Occipital lobe (tissue), 2 donors: ENCODE data around the gene MPHOSPH8. TPM values are rescaled to one million over a fixed set of nuclear protein-coding genes. Genes with fewer than 3 reads are reported as not detected.

Source experiments
- DNase-seq: peaks from one replicate; lab custom pipeline; 2025; lab: John Stamatoyannopoulos, UW
- total RNA-seq: library from RNA; depleted of rRNA; stranded (reverse); fragments of >200 nt; gene quantifications from one replicate; pipeline ENCODE4 v1.2.3, GENCODE V29; 2014

MPHOSPH8 gene
- total RNA-seq: 31.2 TPM

DNA sequence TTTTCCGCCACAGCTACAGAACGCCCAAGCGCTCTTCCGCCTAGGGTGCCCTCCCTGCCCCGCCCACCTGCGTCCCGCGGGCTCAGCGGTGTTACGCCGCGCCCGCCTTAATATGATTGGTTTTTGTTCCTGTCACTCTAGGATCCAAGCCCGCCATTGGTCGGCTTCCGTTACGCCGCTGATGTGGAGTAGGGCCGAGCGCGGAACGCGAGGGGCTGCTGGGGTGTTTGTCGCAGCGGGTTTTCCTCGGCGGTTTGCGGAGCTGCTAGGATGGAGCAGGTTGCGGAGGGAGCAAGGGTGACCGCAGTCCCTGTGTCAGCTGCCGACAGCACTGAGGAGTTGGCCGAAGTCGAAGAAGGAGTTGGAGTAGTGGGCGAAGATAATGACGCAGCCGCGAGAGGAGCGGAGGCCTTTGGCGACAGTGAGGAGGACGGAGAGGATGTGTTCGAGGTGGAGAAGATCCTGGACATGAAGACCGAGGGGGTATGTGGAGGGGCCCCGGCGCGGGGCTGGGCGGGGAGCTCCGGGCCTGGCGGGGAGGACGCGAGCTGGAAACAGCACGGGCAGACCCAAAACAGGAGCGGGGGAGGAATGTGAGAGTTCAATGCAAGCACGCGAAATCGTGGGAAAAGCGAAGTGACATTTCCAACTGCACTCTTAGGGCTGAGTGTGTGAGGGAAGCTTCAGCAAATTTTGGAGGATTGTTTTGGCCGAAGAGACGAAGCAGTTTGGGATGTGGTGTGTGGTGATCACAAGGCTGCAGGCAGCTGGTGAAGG, at the start of gene MPHOSPH8:
MPHOSPH8 (plus strand) TSS at position 181 of the 777 bp plus-strand sequence; CDS start at position 271, 90 bp downstream.
- peak; percentile 94 for DNase-seq

DNA sequence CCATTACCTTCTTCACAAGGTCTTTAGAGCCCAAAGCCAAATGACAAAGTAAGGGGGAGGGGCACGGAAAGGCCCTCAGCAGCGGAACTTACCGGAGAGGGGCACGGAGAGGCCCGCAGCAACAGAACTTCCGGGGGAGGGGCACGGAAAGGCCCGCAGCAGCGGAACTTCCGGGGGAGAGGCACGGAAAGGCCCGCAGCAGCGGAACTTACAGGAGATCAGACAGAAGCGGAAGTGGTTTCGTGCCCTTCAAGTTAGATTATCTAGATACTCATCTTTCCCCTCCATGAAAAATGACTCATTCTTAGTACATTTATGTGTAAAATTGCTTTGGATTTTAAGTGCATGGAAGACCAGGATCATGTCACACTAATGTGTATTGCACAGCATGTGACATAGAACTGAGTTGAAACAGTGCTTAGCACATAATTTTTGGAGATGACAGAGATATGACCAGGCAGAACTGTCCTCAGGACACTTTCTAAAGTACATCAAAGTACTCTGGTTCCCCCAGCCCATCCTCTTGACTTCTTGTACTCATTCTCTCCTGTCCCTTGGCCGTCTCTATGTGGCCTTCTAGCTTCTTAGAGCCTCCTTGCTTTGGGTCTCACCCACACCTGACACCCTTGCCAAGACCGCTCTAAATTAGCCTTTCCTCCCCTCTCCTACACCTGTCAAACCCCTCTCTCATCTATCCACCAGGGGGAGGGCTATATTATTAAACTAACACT, 46.4 kb upstream of the MPHOSPH8 start:
- no peak for DNase-seq

DNA sequence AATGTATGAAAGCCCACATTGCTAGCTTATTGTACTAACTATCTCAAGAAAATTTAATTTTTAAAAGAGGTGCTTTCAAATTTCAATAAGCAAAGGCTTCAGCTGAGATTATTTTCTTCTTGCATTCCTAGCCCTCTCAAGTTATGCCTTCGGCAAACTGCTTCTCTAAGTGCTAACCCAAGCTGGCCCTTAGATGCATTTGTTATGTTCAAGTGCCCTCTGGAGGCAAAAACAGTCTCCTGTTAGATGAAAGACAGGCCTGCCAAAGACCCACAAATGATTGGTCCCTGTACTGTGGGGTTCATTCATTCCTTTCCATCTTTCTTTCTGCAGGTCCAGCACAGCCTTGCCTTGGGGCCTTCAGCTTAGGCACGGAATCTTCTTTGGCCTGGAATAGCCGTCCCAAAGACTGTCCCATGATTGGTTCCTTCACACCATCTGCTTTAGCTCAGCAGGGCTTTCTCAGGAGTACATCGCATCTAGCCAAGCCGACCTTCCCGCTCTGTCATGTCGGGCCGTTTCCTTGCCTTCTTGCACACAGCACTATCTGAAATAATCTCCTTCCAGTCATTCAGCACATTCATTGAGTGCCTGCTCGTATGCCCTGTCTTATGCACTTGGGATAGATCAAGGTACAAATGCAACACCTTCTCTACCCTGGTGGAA, 45.7 kb upstream of the MPHOSPH8 start:
- DNase-seq: no peak

DNA sequence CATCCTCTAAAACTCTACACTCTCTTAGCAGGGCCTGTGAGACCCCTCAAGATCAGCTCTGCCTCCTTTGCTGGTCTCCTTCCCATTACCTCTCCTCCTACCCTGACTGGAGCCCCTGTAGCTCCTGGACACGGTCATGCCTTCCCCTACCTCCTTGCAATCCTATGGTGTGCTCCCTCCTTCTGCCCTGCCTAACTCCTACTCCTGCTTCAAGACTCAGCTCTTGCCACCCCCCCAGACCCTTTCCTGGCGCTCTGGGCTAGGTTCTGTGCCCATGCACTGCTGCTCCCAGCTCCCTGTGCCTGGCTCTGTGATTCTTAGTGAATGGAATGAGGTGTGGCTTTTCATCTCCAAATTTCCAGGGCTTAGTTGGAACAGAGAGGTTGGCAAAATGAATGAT, 44.1 kb upstream of the MPHOSPH8 start:
- DNase-seq: no peak

DNA sequence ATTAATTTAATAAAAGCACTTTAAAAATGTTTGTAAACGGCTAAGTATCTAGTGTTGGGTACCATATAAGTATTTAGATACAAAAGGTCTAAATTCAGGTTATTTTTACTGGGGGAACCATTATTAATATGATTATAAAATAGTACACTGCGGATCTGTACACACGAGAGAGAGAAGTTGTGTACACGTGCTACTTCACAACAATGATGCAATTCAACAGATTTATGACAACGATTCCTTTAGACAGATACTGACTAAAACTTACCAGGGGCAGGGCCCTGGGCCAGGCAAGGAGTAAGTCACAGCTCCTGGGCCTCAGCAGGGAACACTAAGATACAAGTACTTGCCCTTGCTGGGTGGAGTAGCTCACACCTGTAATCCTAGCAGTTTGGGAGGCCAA, 43.0 kb upstream of the MPHOSPH8 start:
- no peak for DNase-seq

GRCh38 chr13:19591864-19592263, 41.6 kb upstream of the MPHOSPH8 start:
- no peak for DNase-seq

GRCh38 chr13:19592657-19593180, 40.7 kb upstream of the MPHOSPH8 start:
- no peak for DNase-seq

- DNase-seq: no peak
Observed at GRCh38 chr13:19596086-19596485, 37.4 kb upstream of the MPHOSPH8 start.

- DNase-seq: no peak
Observed at GRCh38 chr13:19596960-19597361, 36.5 kb upstream of the MPHOSPH8 start.

DNA sequence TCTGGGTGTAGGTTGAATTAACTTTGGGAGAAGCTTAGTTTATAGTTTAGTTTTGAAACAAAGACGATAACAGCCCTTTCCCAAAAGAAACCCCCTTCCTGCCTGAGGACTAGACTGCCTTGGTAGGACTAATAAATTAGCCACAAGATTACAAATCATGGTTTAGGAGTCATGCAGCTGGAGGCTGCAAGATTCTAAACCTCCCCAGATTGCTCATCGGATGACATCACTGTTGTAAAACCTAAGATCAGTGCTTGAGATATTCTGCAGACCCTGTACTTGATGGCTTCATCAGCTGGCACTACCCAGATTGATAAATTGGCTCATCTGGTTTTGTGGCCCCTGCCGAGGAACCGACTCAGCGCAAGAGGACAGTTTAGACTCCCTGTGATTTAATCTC, 35.9 kb upstream of the MPHOSPH8 start:
- DNase-seq: no peak

DNA sequence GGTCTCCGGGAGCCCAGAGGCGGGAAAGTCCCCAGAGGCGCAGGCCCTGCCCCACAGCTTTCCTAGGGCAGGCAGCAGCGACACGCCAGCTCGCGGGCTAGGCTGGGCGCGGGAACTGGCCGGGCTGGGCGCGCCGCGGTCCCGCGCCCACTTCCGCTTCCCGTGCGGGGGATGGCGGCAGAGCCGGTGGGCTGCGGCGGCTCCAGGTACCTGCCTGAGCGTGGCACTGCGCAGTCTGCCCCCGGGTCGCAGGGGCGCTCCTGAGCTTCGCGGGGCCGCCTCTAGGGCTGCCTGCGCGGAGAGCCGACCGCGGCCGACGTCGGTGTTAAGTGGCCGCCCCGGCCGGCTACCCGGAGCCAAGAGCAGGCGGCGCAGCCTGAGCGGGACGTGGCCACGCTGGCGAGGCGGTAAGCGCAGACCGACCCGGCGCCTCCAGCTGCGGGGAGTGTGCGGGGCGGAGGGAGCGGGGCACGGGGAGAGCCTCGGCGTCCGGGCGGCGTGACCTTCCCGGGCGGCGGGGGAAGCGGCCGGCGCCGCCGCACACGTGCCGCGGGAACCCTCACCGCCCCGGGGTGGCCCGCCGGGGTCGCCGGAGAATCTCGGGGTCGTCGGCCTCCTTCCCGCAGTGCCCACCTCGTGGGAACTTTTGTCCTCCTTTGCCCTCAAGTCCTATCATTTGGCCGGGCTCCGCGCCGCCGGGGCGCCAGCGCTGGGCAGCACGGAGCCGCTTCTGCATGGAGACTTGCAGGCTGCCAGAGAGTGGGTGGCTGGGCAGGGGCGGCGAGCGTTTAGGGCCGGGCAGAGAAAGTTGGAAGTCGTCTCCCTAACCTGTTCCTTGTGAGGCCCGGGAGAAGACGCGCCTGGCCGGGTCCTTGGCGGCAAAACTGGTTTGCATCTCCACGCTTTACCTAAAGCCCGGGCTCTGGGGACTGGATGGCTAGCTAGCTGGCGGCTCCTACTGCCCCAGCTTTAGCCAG, 31.4 kb upstream of the MPHOSPH8 start:
- no peak for DNase-seq

DNA sequence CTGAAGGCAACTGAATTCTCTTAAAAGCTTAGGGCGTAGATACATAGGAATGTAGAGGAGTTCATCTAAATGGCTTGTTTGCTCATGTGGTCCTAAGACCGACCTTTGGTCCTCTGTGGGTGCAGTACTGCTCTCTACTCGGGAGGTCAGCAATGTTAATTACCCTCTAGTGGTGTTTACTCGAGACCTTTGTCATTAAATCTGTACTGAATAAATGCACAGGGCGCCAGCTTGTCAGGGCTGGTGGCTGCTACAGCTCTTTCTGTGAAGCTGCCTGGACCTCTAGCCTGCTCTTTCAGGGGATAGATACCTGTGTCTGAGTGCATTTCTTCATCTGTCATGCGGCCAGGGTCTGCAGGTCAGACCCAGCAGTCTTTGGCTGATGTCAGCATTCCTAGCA, 29.2 kb upstream of the MPHOSPH8 start:
- DNase-seq: no peak

DNA sequence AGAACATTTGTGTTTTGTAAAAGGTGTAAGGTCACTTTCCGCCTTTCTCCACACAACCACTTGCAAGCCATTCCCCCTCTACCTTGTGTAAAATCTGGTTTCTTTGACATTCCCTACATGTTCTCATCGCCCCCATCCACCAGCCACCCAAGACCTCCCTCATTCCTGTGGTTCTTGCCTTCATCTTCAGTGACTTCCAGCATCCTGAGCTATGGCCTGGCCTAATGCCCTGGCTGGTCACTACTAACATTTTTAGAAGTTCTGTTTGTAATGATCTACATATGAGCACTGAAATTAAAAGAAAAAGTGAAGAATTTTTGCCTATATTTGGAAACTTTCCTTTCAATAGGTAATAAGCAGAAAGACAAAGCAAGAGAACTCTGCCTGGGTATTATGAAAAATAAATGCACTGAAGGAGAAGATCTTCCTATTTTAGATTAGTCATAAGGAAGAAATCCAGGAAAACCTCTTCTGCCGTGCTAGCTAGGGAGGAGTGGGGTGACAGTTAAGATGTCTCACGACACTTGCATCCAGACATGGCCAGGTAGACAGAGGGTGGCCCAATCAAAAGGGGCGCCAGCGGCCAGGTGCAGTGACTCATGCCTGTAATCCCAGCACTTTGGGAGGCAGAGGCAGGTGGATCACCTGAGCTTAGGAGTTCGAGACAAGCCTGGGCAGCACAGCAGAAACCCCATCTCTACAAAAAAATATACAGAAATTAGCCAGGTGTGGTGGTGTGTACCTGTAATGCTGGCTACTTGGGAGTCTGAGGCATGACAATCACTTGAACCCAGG, 28.1 kb upstream of the MPHOSPH8 start:
- DNase-seq: no peak

DNA sequence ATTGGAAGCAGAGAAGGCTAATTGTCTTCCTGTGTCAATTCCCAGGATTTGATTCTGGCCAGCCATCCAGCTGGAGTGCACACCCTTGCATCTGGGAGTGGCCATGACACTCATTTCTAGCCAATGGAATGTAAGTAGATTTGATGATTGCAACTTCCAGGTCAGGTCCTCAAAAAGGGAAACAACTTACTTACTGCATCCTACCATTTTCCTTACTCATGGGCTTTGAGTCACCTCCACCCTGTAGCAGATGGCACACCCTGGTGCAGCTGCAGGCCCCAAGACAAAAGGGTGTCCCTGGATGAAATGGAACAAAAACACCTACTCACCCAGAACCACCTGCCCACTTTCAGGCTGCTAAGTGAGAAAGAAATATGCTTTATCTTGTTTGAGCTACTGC, 27.3 kb upstream of the MPHOSPH8 start:
- no peak for DNase-seq

GRCh38 chr13:19606737-19607136, 26.7 kb upstream of the MPHOSPH8 start:
- no peak for DNase-seq

DNA sequence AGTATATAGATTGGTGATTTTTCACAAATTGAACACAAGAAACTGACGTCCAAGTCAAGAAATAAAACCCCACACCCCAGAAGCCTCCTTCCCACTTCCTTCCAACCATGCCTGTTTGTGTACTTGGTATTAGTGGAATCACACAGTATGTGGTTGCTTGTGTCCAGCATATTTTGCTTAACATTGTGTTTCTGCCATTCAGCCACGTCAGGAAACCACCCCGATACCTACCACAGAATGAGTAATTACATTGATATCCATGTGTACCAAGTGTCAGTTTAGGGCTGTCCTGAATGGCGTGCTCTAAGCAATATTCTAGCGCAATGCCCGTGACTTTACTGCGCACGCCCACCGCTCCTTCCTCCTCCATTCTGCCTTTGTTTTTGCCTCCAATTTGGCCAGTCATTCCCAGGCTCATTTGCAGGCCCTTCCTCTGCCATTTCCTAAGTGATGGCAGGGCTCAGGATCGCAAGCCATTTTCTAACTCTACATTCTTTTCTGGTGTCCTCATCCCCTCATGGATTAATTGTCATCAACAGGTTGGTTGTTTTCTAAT, 25.9 kb upstream of the MPHOSPH8 start:
- DNase-seq: no peak

- DNase-seq: no peak
Observed at GRCh38 chr13:19618977-19619376, 14.5 kb upstream of the MPHOSPH8 start.

DNA sequence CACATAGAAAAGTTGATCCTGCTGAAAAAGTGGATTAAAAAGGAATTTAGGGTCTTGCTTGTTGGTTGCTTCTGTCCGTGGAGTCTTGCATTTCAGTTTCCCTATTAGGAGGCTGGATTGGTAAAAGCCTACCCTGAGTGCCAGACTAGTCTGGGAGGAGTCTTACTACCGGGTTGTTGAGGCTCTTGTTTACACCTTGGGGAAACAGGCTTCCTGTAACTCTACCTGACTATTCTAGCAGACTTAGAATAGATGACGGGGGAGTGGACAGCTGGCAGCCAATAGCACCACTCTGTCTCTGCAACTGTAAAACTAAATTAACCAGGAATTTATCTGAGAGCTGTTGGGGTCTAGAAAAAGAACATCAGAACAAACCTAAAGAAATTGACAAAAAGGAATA, 11.3 kb upstream of the MPHOSPH8 start:
- no peak for DNase-seq

GRCh38 chr13:19624265-19624664, 9.2 kb upstream of the MPHOSPH8 start:
- DNase-seq: no peak
